HFFc6 (cell line): ENCODE data around the gene TSSK2. TPM values are rescaled to one million over a fixed set of nuclear protein-coding genes. Genes with fewer than 3 reads are reported as not detected.

Experiments used
- DNase-seq: peaks from one replicate; pipeline ENCODE4 v3.0.0-alpha.2; 2018
- H3K27ac Mint-ChIP-seq: 2 replicates; pipeline ENCODE4 v1.8.0; 2020; ENCODE audit warnings: mild to moderate bottlenecking, mixed read lengths
- H3K27me3 Mint-ChIP-seq: 2 replicates; pipeline ENCODE4 v1.8.0; 2021; ENCODE audit warnings: mild to moderate bottlenecking, moderate library complexity, mixed read lengths; ENCODE audit not compliant: insufficient read depth
- H3K36me3 Mint-ChIP-seq: 2 replicates; pipeline ENCODE4 v1.8.0; 2021; ENCODE audit warnings: low read depth, mixed read lengths
- H3K4me1 Mint-ChIP-seq: 2 replicates; pipeline ENCODE4 v1.8.0; 2020; ENCODE audit warnings: low read depth, mixed read lengths
- H3K4me3 Mint-ChIP-seq: 2 replicates; pipeline ENCODE4 v1.8.0; 2020; ENCODE audit warnings: mild to moderate bottlenecking, moderate library complexity, mixed read lengths
- H3K9me3 Mint-ChIP-seq: 2 replicates; pipeline ENCODE4 v1.8.0; 2020; ENCODE audit warnings: mild to moderate bottlenecking, mixed read lengths
- total RNA-seq, 6 experiments: library from RNA; stranded (reverse); fragmentation: NEBNext Ultra II Directional; extraction: Animal tissue kit (Norgen Biotek cat#: 25700); gene quantifications; 2 replicates in 1 of 6; 3 replicates in 5 of 6; pipeline ENCODE4 v1.2.3, GENCODE V29; 2021
- TF ChIP-seq, protein P1 (sequence below): fragments of 200-600 bp; sonication (generic); IDR thresholded peaks from 2 replicates; pipeline ENCODE4 v1.5.0; 2021; ENCODE audit warnings: antibody characterized with exemption, mild to moderate bottlenecking

The TSSK2 gene
- total RNA-seq, 6 experiments from 2014 or later: not detected

DNA sequence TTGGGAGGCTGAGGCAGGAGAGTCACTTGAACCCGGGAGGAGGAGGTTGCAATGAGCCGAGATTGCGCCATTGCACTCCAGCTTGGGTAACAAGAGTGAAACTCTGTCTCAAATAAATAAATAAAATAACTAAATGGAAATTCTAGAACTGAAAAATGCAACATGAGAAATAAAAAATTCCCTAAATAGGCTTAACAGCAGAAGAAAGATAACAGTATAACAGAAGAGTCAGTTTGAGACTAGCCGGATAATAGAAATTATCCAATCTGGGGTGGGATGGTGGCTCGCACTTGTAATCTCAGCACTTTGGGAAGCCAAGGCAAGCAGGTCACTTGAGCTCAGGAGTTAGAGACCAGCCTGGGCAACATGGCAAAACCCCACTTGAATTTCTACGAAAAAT lies 33.3 kb downstream of the TSSK2 start:
- no peaks in the 10 kb centered on the region for H3K36me3 Mint-ChIP-seq
- no peak overlapping the region for H3K27ac Mint-ChIP-seq
- 0 out of 2 replicates have a peak, but pooled peaks cover 6% of the 10 kb centered on the region for H3K4me1 Mint-ChIP-seq
- H3K9me3 Mint-ChIP-seq: peaks cover 6% of the 10 kb centered on the region; the same call in 1 of the 2 replicates
- peaks cover 18% of the 10 kb centered on the region for H3K27me3 Mint-ChIP-seq
- no peak overlapping the region for H3K4me3 Mint-ChIP-seq
- TF ChIP-seq, protein P1, sequence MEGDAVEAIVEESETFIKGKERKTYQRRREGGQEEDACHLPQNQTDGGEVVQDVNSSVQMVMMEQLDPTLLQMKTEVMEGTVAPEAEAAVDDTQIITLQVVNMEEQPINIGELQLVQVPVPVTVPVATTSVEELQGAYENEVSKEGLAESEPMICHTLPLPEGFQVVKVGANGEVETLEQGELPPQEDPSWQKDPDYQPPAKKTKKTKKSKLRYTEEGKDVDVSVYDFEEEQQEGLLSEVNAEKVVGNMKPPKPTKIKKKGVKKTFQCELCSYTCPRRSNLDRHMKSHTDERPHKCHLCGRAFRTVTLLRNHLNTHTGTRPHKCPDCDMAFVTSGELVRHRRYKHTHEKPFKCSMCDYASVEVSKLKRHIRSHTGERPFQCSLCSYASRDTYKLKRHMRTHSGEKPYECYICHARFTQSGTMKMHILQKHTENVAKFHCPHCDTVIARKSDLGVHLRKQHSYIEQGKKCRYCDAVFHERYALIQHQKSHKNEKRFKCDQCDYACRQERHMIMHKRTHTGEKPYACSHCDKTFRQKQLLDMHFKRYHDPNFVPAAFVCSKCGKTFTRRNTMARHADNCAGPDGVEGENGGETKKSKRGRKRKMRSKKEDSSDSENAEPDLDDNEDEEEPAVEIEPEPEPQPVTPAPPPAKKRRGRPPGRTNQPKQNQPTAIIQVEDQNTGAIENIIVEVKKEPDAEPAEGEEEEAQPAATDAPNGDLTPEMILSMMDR: no peak
- no peak for DNase-seq

DNA sequence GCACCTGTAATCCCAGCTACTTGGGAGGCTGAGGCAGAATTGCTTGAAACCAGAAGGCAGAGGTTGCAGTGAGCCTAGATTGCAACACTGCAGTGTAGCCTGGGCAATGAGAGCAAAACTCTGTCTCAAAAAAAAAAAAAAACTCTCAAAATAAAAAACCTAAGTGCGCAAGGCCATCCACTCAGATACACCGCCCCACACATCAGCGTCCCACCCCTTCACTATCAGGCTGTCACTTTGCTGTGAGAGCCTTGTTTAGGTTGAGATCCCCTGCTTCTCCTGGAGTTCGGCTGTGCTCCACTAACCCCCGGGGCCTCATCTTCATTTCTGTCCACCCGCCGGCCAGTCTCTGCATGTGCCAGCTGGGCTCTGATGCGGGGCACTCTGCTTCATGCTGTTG lies 35.3 kb downstream of the TSSK2 start:
- Mint-ChIP-seq H3K27ac (no peak overlapping the region), H3K4me3 (no peak overlapping the region)

DNA sequence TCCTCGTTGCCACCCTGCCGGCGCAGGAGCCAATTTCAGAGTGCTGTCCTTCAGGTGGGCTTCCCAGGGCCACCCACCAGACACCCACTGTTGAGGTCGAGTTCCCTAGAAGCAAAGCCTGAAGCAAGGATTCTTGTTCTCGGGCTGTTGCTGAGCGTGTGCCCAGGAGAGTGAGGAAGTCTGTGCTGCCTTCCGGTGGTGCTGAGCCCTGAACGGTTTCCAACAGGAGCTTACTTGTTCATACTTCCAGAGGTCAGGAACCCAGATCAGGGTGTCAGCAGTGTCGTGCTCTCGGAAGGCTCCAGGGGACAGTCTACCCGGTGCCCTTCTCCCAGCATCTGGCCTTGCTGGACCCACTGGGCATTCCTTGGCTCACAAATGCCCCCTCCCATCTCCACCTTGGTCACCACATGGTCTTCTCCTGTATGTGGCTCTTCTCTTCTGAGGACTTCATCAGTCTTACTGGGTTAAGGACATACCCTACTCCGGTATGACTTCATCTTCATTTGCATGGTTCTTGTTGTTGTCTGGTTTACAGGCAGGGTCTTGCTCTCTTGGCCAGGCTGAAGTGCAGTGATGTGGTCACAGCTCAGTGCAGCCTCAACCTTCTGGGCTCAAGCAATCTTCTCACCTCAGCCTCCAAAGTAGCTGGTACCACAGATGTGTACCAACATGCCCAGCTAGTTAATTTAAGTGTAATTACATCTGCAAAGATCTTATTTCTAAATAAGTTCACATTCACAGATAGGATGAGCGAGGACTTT lies 36.2 kb downstream of the TSSK2 start:
- peaks cover 15% of the 10 kb centered on the region for H3K4me1 Mint-ChIP-seq
- H3K27me3 Mint-ChIP-seq: peaks cover 16% of the 10 kb centered on the region
- H3K4me3 Mint-ChIP-seq: no peak overlapping the region
- H3K36me3 Mint-ChIP-seq: peaks cover 4% of the 10 kb centered on the region; the same call in 1 of the 2 replicates
- TF ChIP-seq, protein P1: no peak
- H3K9me3 Mint-ChIP-seq: peaks cover 6% of the 10 kb centered on the region; the same call in 1 of the 2 replicates
- DNase-seq: no peak
- no peak overlapping the region for H3K27ac Mint-ChIP-seq

More for the DNA sequence above, 35.3 kb downstream of the TSSK2 start:
- no peak for DNase-seq
- Mint-ChIP-seq H3K9me3 (peaks cover 6% of the 10 kb centered on the region; the same call in 1 of the 2 replicates), H3K4me1 (peaks cover 11% of the 10 kb centered on the region), H3K27me3 (peaks cover 16% of the 10 kb centered on the region), H3K36me3 (no peaks in the 10 kb centered on the region)
- TF ChIP-seq, protein P1: no peak

DNA sequence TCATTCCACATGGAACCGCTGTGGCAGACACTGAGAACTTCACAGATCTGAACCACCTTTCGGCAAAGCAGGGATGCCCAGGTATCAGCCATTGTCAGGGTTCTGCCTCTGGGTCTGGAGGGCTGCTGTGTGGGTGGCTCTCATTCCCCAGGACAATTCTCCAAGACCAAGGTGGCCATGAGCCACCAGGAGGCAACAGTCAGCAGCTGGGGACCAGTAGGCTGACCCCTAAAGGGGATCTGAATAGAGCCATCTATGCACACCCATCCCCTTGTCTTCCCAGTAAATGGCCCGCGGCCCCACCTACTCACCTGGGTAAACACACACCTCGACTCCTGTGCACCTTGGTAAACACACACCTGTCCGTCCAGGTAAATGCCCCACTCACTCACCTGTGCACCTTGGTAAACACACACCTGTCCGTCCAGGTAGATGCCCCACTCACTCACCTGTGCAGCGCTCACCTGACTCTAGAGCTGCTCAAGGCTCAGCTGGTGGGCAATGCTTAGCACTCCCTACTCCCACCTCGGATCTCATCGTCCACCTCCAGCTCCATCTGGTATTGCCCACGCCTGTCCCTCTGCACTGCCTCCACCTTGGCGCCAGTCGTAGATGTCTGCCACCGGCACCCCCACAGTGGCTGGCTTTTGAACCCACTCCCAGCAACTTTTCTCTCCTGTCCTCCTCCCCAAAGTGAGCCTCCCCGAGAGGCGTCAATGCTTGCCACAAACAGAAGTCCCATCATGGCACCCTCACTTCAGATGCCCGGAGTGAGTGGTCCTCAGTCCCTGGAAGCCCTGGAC lies 37.2 kb downstream of the TSSK2 start:
- Mint-ChIP-seq H3K36me3 (peaks cover 11% of the 10 kb centered on the region; the same call in 1 of the 2 replicates), H3K4me3 (no peak overlapping the region), H3K9me3 (peaks cover 6% of the 10 kb centered on the region; the same call in 1 of the 2 replicates), H3K4me1 (peaks cover 25% of the 10 kb centered on the region), H3K27ac (no peak overlapping the region), H3K27me3 (peaks cover 16% of the 10 kb centered on the region)
- TF ChIP-seq, protein P1: peak; percentile 45
- no peak for DNase-seq

DNA sequence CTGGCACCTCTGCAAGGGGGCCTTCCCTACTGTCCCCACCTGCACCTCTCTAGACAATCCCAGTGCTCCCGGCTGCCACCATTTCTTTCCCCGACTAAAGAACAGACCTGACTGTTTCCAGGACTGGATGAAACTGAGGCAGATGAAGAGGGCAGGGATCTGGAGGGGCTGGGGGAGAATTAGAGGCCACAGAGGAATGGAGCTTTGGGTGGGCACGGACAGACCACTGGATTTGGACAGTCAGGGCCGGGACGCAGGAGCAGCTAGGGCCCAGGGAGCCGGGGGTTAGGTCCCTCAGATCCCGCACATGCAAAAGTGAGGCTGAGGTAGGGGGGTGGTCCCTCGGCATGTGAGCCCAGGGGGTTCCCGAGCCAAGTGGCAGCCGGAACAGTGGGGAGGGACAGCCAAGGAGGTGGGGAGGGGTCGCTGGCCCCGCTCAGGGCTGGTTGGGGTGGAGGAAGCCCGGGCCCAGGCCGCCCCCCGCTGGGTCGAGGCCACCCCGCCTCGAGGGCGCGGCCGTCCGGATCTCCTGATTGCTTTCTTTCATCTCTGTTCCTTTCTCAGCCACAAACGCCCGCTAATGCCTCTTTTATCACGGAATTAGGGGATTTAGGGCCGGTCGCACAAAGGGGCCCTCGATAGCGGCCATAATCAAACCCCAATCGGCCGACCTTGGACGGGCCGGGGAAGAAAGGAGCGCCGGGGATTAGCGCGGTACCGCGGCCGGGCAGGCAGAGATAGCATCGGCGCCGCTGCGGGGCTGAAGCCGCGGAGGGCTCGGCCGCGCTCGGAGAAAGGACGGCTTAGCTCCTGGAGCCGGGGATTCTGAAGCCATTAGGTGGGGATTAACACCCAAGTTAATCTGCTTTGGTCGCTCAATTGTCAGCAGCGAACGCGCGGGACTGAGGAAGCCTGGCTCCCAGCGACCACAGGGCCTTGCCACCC lies 38.2 kb downstream of the TSSK2 start:
- TF ChIP-seq, protein P1: no peak

More for the DNA sequence above, 38.2 kb downstream of the TSSK2 start:
- Mint-ChIP-seq H3K4me3 (no peak overlapping the region), H3K27me3 (peaks cover 18% of the 10 kb centered on the region), H3K4me1 (peaks cover 35% of the 10 kb centered on the region), H3K9me3 (peaks cover 6% of the 10 kb centered on the region; the same call in 1 of the 2 replicates), H3K36me3 (peaks cover 11% of the 10 kb centered on the region; the same call in 1 of the 2 replicates), H3K27ac (no peak overlapping the region)
- DNase-seq: no peak
